ENCODE measurements around the gene ZBP1.

GRCh38 chr20:57616143-57616951 lies 3.9 kb downstream of the ZBP1 start:
- TF ChIP-seq, protein P1, sequence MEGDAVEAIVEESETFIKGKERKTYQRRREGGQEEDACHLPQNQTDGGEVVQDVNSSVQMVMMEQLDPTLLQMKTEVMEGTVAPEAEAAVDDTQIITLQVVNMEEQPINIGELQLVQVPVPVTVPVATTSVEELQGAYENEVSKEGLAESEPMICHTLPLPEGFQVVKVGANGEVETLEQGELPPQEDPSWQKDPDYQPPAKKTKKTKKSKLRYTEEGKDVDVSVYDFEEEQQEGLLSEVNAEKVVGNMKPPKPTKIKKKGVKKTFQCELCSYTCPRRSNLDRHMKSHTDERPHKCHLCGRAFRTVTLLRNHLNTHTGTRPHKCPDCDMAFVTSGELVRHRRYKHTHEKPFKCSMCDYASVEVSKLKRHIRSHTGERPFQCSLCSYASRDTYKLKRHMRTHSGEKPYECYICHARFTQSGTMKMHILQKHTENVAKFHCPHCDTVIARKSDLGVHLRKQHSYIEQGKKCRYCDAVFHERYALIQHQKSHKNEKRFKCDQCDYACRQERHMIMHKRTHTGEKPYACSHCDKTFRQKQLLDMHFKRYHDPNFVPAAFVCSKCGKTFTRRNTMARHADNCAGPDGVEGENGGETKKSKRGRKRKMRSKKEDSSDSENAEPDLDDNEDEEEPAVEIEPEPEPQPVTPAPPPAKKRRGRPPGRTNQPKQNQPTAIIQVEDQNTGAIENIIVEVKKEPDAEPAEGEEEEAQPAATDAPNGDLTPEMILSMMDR (IDR thresholded peaks at IDR 0.05) = no peak
- TF ChIP-seq POLR2A (IDR thresholded peaks at IDR 0.05) (no peak), EP300 (IDR thresholded peaks at IDR 0.05) (no peak)

All from upper lobe of left lung (tissue), 4 donors.